ENCODE measurements around the gene KLHDC9. TPM values are rescaled to one million over a fixed set of nuclear protein-coding genes. Genes with fewer than 3 reads are reported as not detected.

The KLHDC9 gene
- total and polyA plus RNA-seq, 2 of the 8 experiments (the other 6 are each of a cell fraction or from before 2014, with no cell fraction given), result 6.5 to 15.6 TPM

- no peak for TF ChIP-seq CHD7 (IDR thresholded peaks at IDR 0.05; ENCODE audit: insufficient replicate concordance, low read length)
These were observed 40.3 kb downstream of the KLHDC9 start (continued) for GRCh38 chr1:161138431-161138830.
